ENCODE results near the gene GALNT7. TPM values are rescaled to one million over a fixed set of nuclear protein-coding genes. Genes with fewer than 3 reads are reported as not detected.

GALNT7 gene
- total and polyA plus RNA-seq, 2 of the 13 experiments (the other 11 are each of a cell fraction or from before 2014, with no cell fraction given): 0.08 to 0.13 TPM

DNA sequence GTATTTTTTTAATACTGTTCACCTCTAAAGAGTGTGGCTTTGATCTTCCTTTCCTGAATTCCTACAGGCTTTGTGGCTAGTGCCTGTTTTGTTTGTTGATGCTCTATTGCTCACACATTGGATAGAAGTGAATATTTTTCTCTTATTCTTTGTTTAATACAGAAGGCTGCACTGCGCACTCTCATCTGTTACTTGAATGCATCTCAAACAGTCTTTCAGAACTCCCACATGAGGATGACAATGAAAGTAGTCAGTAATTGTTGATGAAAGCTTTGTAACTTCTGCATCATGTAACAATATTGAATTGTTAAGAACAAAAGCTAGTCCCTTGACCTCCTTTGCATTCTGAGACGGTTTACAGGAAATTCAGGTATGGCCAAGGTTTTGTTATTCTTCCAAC lies 29.1 kb upstream of the GALNT7 start:
- intact Hi-C loops (cut with micrococcal nuclease; ENCODE audit: unreplicated experiment) (no loop called here), in situ Hi-C loops (cut with HindIII; ENCODE audit: extremely low pct_ligation_motif_present, low pct_unique_long_range_greater_than_20kb) (no loop called here)
- POLR2A ChIA-PET: no interaction called here
- Histone ChIP-seq H3K36me3 (replicated peaks in 1 of 2; ENCODE audit: control insufficient read depth in 1 of 2, insufficient read depth in 2 of 2, low read length in 2 of 2) (no peaks in the 10 kb centered on the region), H3K9me3 (ENCODE audit: low read length) (no peaks in the 10 kb centered on the region), H3K79me2 (ENCODE audit: insufficient read depth, low read length) (no peaks in the 10 kb centered on the region), H3K4me3 (replicated peaks in 1 of 3; ENCODE audit: insufficient read depth in 1 of 3, low read depth in 2 of 3, low read length in 3 of 3) (no peak overlapping the region), H2AFZ (ENCODE audit: low read length) (no peak overlapping the region), H4K20me1 (ENCODE audit: insufficient read depth, low read length) (no peaks in the 10 kb centered on the region), H3K27me3 (ENCODE audit: control insufficient read depth in 1 of 2, insufficient read depth in 2 of 2, low read length in 2 of 2) (no peaks in the 10 kb centered on the region), H3K4me1 (ENCODE audit: insufficient read depth, low read length) (no peaks in the 10 kb centered on the region), H3K4me2 (ENCODE audit: low read depth, low read length) (no peak overlapping the region), H3K27ac (ENCODE audit: extremely low read length, insufficient read depth, low read length) (no peak overlapping the region), H3K9ac (ENCODE audit: insufficient read depth, low read depth, low read length) (no peak overlapping the region)
- TF ChIP-seq NR2C2 (CRISPR knock-in tag; IDR thresholded peaks at IDR 0.05; ENCODE audit: borderline replicate concordance): no peak
- TF ChIP-seq, protein P1, sequence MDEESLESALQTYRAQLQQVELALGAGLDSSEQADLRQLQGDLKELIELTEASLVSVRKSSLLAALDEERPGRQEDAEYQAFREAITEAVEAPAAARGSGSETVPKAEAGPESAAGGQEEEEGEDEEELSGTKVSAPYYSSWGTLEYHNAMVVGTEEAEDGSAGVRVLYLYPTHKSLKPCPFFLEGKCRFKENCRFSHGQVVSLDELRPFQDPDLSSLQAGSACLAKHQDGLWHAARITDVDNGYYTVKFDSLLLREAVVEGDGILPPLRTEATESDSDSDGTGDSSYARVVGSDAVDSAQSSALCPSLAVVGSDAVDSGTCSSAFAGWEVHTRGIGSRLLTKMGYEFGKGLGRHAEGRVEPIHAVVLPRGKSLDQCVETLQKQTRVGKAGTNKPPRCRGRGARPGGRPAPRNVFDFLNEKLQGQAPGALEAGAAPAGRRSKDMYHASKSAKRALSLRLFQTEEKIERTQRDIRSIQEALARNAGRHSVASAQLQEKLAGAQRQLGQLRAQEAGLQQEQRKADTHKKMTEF (CRISPR knock-in tag; IDR thresholded peaks at IDR 0.05): no peak
- TF ChIP-seq KMT2B (CRISPR knock-in tag; IDR thresholded peaks at IDR 0.05): no peak
- no peak for TF ChIP-seq RAD21 (CRISPR knock-in tag; IDR thresholded peaks at IDR 0.05)
- TF ChIP-seq HMGA1 (CRISPR knock-in tag; conservative IDR thresholded peaks at IDR 0.05): no peak
- TF ChIP-seq DNMT1 (CRISPR knock-in tag; IDR thresholded peaks at IDR 0.05): no peak
- no peak for TF ChIP-seq ZBTB8A (CRISPR knock-in tag; IDR thresholded peaks at IDR 0.05; ENCODE audit: borderline replicate concordance, low read depth)
- no peak for TF ChIP-seq HNRNPUL1 (IDR thresholded peaks at IDR 0.05; ENCODE audit: low read depth, low read length)
- TF ChIP-seq YEATS4 (CRISPR knock-in tag; IDR thresholded peaks at IDR 0.05; ENCODE audit: borderline replicate concordance): no peak
- FAIRE-seq: no peak
- no TSS peak for BruUV-seq (replicated peaks)
- ATAC-seq: no peak
- CTCF ChIA-PET (ENCODE audit: low intra/inter-chr PET ratio, low total read pairs): no interaction called here
- no peak for DNase-seq (ENCODE audit: low spot score)
- WGBS (ENCODE audit: low lambda C conversion rate): 2% methylated on average over 2 of the region's 2 CpGs

DNA sequence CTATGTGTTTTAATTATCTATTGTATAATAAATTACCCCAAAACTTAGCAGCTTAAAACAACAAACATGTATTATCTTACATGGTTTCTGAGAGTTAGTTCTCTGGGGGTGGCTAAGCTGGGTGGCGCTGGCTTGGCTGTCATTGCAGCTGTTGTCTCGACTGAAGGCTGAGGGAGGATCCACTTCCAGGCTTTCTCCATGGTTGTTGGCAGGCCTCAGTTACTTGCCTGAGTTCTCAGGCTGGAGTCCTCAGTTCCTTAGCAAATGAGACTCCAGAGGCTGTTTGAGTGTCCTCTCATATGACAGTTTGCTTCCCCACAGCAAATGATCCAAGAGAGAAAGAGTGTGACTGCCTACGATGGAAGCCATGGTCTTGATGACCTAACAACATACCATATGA lies 23.5 kb upstream of the GALNT7 start:
- FAIRE-seq (no peak), DNase-seq (ENCODE audit: low spot score) (no peak), ATAC-seq (no peak)
- Histone ChIP-seq H3K36me3 (replicated peaks in 1 of 2; ENCODE audit: control insufficient read depth in 1 of 2, insufficient read depth in 2 of 2, low read length in 2 of 2) (no peaks in the 10 kb centered on the region), H4K20me1 (ENCODE audit: insufficient read depth, low read length) (no peaks in the 10 kb centered on the region), H3K4me2 (ENCODE audit: low read depth, low read length) (no peak overlapping the region), H3K4me1 (ENCODE audit: insufficient read depth, low read length) (no peaks in the 10 kb centered on the region), H3K9me3 (ENCODE audit: low read length) (no peaks in the 10 kb centered on the region), H3K4me3 (replicated peaks in 1 of 3; ENCODE audit: insufficient read depth in 1 of 3, low read depth in 2 of 3, low read length in 3 of 3) (no peak overlapping the region), H3K79me2 (ENCODE audit: insufficient read depth, low read length) (no peaks in the 10 kb centered on the region), H2AFZ (ENCODE audit: low read length) (no peak overlapping the region), H3K27ac (ENCODE audit: extremely low read length, insufficient read depth, low read length) (no peak overlapping the region), H3K27me3 (ENCODE audit: control insufficient read depth in 1 of 2, insufficient read depth in 2 of 2, low read length in 2 of 2) (no peaks in the 10 kb centered on the region), H3K9ac (ENCODE audit: insufficient read depth, low read depth, low read length) (no peak overlapping the region)
- BruUV-seq (replicated peaks): no TSS peak
- in situ Hi-C loops (cut with HindIII; ENCODE audit: extremely low pct_ligation_motif_present, low pct_unique_long_range_greater_than_20kb): no loop called here
- ChIA-PET CTCF (ENCODE audit: low intra/inter-chr PET ratio, low total read pairs) (no interaction called here), POLR2A (no interaction called here)
- WGBS (ENCODE audit: low lambda C conversion rate): 0% methylated on average over 3 of the region's 3 CpGs
- TF ChIP-seq, protein P2, sequence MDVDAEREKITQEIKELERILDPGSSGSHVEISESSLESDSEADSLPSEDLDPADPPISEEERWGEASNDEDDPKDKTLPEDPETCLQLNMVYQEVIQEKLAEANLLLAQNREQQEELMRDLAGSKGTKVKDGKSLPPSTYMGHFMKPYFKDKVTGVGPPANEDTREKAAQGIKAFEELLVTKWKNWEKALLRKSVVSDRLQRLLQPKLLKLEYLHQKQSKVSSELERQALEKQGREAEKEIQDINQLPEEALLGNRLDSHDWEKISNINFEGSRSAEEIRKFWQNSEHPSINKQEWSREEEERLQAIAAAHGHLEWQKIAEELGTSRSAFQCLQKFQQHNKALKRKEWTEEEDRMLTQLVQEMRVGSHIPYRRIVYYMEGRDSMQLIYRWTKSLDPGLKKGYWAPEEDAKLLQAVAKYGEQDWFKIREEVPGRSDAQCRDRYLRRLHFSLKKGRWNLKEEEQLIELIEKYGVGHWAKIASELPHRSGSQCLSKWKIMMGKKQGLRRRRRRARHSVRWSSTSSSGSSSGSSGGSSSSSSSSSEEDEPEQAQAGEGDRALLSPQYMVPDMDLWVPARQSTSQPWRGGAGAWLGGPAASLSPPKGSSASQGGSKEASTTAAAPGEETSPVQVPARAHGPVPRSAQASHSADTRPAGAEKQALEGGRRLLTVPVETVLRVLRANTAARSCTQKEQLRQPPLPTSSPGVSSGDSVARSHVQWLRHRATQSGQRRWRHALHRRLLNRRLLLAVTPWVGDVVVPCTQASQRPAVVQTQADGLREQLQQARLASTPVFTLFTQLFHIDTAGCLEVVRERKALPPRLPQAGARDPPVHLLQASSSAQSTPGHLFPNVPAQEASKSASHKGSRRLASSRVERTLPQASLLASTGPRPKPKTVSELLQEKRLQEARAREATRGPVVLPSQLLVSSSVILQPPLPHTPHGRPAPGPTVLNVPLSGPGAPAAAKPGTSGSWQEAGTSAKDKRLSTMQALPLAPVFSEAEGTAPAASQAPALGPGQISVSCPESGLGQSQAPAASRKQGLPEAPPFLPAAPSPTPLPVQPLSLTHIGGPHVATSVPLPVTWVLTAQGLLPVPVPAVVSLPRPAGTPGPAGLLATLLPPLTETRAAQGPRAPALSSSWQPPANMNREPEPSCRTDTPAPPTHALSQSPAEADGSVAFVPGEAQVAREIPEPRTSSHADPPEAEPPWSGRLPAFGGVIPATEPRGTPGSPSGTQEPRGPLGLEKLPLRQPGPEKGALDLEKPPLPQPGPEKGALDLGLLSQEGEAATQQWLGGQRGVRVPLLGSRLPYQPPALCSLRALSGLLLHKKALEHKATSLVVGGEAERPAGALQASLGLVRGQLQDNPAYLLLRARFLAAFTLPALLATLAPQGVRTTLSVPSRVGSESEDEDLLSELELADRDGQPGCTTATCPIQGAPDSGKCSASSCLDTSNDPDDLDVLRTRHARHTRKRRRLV (CRISPR knock-in tag; IDR thresholded peaks at IDR 0.05): no peak
- intact Hi-C loops (cut with micrococcal nuclease; ENCODE audit: unreplicated experiment): no loop called here

All from HepG2 (cell line).